ENCODE results near the gene SBNO2. TPM values are rescaled to one million over a fixed set of nuclear protein-coding genes. Genes with fewer than 3 reads are reported as not detected.

Gene SBNO2
- total RNA-seq, 1 experiment from 2014 or later = 46.3 TPM

GRCh38 chr19:1072371-1073015 is 101.6 kb downstream of the SBNO2 start:
- H4K8ac ChIP-seq (replicated peaks; ENCODE audit: insufficient read length, low read depth, low read length) = no peak overlapping the region
- H4K5ac ChIP-seq (ENCODE audit: insufficient read length, low read depth, low read length) = no peak overlapping the region
- H2BK12ac ChIP-seq (ENCODE audit: insufficient read length, low read depth, low read length) = no peak overlapping the region
- H3K14ac ChIP-seq (ENCODE audit: insufficient read depth, low read length) = no peak overlapping the region
- H4K91ac ChIP-seq (ENCODE audit: insufficient read length, low read depth, low read length) = no peak overlapping the region
- H3K9ac ChIP-seq (ENCODE audit: extremely low read depth, insufficient read length, low read length) = no peak overlapping the region
- no peak overlapping the region for H3K18ac ChIP-seq (ENCODE audit: insufficient read length, low read depth, low read length)
- no peak overlapping the region for H3K4ac ChIP-seq (ENCODE audit: low read depth, low read length)
- no peak overlapping the region for H2BK20ac ChIP-seq (ENCODE audit: low read depth, low read length, poor library complexity, severe bottlenecking)
- no peak overlapping the region for H2AFZ ChIP-seq (ENCODE audit: low read length)
- peaks cover 39% of the 10 kb centered on the region for H3K27me3 Mint-ChIP-seq (ENCODE audit: low read depth)
- no peak overlapping the region for H2BK120ac ChIP-seq (ENCODE audit: low read depth, low read length, poor library complexity, severe bottlenecking)
- no peak overlapping the region for H2AK5ac ChIP-seq (ENCODE audit: insufficient read length, low read length)
- no peaks in the 10 kb centered on the region; the same call in 1 of the 2 replicates for H3K27me3 ChIP-seq (ENCODE audit: insufficient read depth, low read length)
- H3K56ac ChIP-seq (ENCODE audit: insufficient read length, low read depth, low read length) = no peak overlapping the region
- DNase-seq = no peak
- no peaks in the 10 kb centered on the region for H3K9me3 ChIP-seq (ENCODE audit: control insufficient read depth, low read depth, low read length)
- no peaks in the 10 kb centered on the region for H3K79me1 ChIP-seq (ENCODE audit: insufficient read depth, low read depth, low read length, poor library complexity, severe bottlenecking)
- H3K23ac ChIP-seq (ENCODE audit: insufficient read length, low read depth, low read length) = no peak overlapping the region
- H3K79me2 ChIP-seq (ENCODE audit: insufficient read depth, low read length) = no peaks in the 10 kb centered on the region
- no CpG with 5 or more reads among the region's 11 CpGs for WGBS (ENCODE audit: extremely low coverage, insufficient read length, low lambda C conversion rate)
- peak overlapping the region in 1 of 2 experiments; percentile 83; a peak in 3 of 5 replicates for H3K4me3 Mint-ChIP-seq
- no peak for TF ChIP-seq CTCF (conservative IDR thresholded peaks at IDR 0.05)
- H2BK5ac ChIP-seq (ENCODE audit: insufficient read length, low read length) = no peak overlapping the region
- no peak overlapping the region for H3K4me2 ChIP-seq (ENCODE audit: insufficient read depth, insufficient read length, low read length)
- H4K20me1 ChIP-seq (ENCODE audit: control insufficient read depth, insufficient read depth, insufficient read length) = no peaks in the 10 kb centered on the region
- H3K36me3 Mint-ChIP-seq (ENCODE audit: insufficient read depth in 1 of 3, low read depth in 3 of 3) = peaks cover 9 to 29% (median 22%) of the 10 kb centered on the region in 3 experiments
- H3T11ph ChIP-seq (ENCODE audit: low read length) = no peak overlapping the region
- H2BK15ac ChIP-seq (ENCODE audit: low read depth, low read length) = no peak overlapping the region
- peaks cover 7% of the 10 kb centered on the region for H3K23me2 ChIP-seq (ENCODE audit: insufficient read length, low read depth, low read length, poor library complexity, severe bottlenecking)
- H3K27ac ChIP-seq (ENCODE audit: insufficient read length, low read depth, low read length) = no peak overlapping the region
- H3K4me1 Mint-ChIP-seq = peaks cover 4 to 9% of the 10 kb centered on the region in 2 experiments; a peak in 3 of 4 replicates
- H3K27ac Mint-ChIP-seq = no peak overlapping the region
- no peaks in the 10 kb centered on the region for H3K4me1 ChIP-seq (ENCODE audit: insufficient read depth, low read length)
- no peaks in the 10 kb centered on the region for H3K9me3 Mint-ChIP-seq
